ENCODE results near the gene PELI2. TPM values are rescaled to one million over a fixed set of nuclear protein-coding genes. Genes with fewer than 3 reads are reported as not detected.

Gene PELI2
- 3.4 and 5.9 TPM in 2 replicates for total RNA-seq

GRCh38 chr14:56117765-56118610 lies at the start of gene PELI2:
Gene PELI2 (plus strand): TSS chr14:56118411. CDS start chr14:56118661, 250 bp downstream.

